Neural progenitor cell (in vitro differentiated cells): ENCODE measurements around the gene GMPPA.

ENCODE experiments used
- EZH2 ChIP-seq: fragments of 200-600 bp; sonication (generic); IDR thresholded peaks from 2 replicates; pipeline ENCODE4 v1.6.1; 2017; ENCODE audit warnings: antibody characterized with exemption, mild to moderate bottlenecking, moderate library complexity
- EZH2phosphoT487 ChIP-seq: fragments of 200-600 bp; sonication (generic); IDR thresholded peaks from 2 replicates; pipeline ENCODE4 v1.6.1; 2017; ENCODE audit warnings: antibody characterized with exemption
- TF ChIP-seq, protein P1 (sequence below): fragments of 200-600 bp; sonication (generic); IDR thresholded peaks from 2 replicates; pipeline ENCODE4 v1.5.1; 2017; ENCODE audit warnings: antibody characterized with exemption, mild to moderate bottlenecking

DNA sequence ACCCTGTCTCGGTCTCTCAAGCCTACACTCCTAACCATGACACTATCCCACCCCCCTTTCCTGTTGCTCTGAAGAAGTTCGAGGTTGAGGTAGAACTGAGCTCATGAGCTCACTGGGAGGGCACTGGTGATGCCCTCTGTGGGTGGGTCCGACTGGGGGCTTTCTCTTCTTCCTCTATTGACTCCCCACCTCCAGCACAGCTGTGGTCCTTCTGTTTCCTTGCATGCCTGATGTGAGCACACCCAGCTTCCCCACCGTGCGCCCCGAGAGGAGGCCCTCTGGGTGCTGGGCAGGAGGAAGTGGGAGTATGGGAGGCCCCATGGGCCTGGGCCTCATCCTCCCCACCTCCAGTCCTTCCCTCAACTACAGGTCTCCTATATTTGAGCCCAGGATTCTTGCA lies 43.1 kb upstream of the GMPPA start:
- TF ChIP-seq, protein P1, sequence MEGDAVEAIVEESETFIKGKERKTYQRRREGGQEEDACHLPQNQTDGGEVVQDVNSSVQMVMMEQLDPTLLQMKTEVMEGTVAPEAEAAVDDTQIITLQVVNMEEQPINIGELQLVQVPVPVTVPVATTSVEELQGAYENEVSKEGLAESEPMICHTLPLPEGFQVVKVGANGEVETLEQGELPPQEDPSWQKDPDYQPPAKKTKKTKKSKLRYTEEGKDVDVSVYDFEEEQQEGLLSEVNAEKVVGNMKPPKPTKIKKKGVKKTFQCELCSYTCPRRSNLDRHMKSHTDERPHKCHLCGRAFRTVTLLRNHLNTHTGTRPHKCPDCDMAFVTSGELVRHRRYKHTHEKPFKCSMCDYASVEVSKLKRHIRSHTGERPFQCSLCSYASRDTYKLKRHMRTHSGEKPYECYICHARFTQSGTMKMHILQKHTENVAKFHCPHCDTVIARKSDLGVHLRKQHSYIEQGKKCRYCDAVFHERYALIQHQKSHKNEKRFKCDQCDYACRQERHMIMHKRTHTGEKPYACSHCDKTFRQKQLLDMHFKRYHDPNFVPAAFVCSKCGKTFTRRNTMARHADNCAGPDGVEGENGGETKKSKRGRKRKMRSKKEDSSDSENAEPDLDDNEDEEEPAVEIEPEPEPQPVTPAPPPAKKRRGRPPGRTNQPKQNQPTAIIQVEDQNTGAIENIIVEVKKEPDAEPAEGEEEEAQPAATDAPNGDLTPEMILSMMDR: no peak
- TF ChIP-seq EZH2 (no peak), EZH2phosphoT487 (no peak)
